K562 (cell line): ENCODE measurements around the gene RNF207. TPM values are rescaled to one million over a fixed set of nuclear protein-coding genes. Genes with fewer than 3 reads are reported as not detected.

Experiments
- ATF1 ChIP-seq, 2 experiments: fragments of 450-650 bp in 1 of 2; IDR thresholded peaks; 2 replicates each; pipeline ENCODE4 v1.6.1; 2016; ENCODE audit warnings: missing compliant biosample characterization in 1 of 2, missing genetic modification characterization in 1 of 2
- ELF4 ChIP-seq: fragments of 450-650 bp; formaldehyde crosslinking; IDR thresholded peaks from 2 replicates; pipeline ENCODE4 v1.4.0; 2022; ENCODE audit warnings: missing genetic modification characterization
- FOSL1 ChIP-seq: fragments of 200-800 bp; sonication (Bioruptor generic); conservative IDR thresholded peaks from 2 replicates; pipeline ENCODE4 v1.6.1; 2016; ENCODE audit warnings: missing genetic modification characterization, missing compliant biosample characterization
- LARP7 ChIP-seq: fragments of 450-650 bp; IDR thresholded peaks from 2 replicates; pipeline ENCODE4 v1.6.1; 2016
- NFYB ChIP-seq: IDR thresholded peaks from 2 replicates; pipeline ENCODE4 v1.6.1; 2011; ENCODE audit warnings: mild to moderate bottlenecking, moderate library complexity; ENCODE audit not compliant: insufficient read length; ENCODE audit errors: extremely low read depth
- SMAD1 ChIP-seq: fragments of 150-350 bp; IDR thresholded peaks from 2 replicates; pipeline ENCODE4 v1.6.1; 2014; ENCODE audit warnings: low read length, low read depth; ENCODE audit not compliant: partially characterized antibody
- TCF7 ChIP-seq: sonication (generic); IDR thresholded peaks from 2 replicates; pipeline ENCODE4 v1.6.1; 2016; ENCODE audit warnings: antibody characterized with exemption, borderline replicate concordance
- THAP12 ChIP-seq: fragments of 250-450 bp; sonication (Bioruptor Pico); IDR thresholded peaks from 2 replicates; pipeline ENCODE4 v1.9.0; 2021; ENCODE audit warnings: mild to moderate bottlenecking, inconsistent platforms
- ZNF780A ChIP-seq: fragments of 250-450 bp; sonication (Bioruptor Pico); IDR thresholded peaks from 2 replicates; pipeline ENCODE4 v1.5.0; 2021; ENCODE audit warnings: mild to moderate bottlenecking
- polyA plus RNA-seq, 8 experiments: library from polyadenylated mRNA; depleted of rRNA in 4 of 8; stranded (reverse) in 5 of 8; unstranded in 3 of 8; fragments of >200 nt; fragmentation: Nextera tagmentation in 2 of 8; fragmentation: Illumina TruSeq in 1 of 8; extraction: Ambion mirVana in 2 of 8; extraction: Trizol in 1 of 8; gene quantifications; 2 replicates each; pipeline versions ENCODE4 v1.2.1 to v1.2.3, GENCODE V29; 2011 to 2014; ENCODE audit warnings: inconsistent platforms in 1 of 8, missing spikeins in 1 of 8
- total RNA-seq, 7 experiments: library from RNA; depleted of rRNA in 6 of 7; stranded (reverse); fragments of >200 nt in 6 of 7; fragmentation: Illumina TruSeq in 2 of 7; extraction: Trizol in 2 of 7; gene quantifications; 2 replicates each; pipeline versions ENCODE4 v1.2.1 to v1.2.3, GENCODE V29; 2011 to 2021; ENCODE audit warnings: low replicate concordance in 1 of 7
- TF ChIP-seq, protein P1 (sequence below), 3 experiments: fragments of 200-800 bp in 1 of 3; fragments of 250-450 bp in 1 of 3; fragments of 450-650 bp in 1 of 3; sonication (Bioruptor Pico) in 1 of 3; sonication (Bioruptor generic) in 1 of 3; formaldehyde crosslinking in 1 of 3; IDR thresholded peaks; 2 replicates each; pipeline versions ENCODE4 v1.6.1 to v1.8.0; 2016 to 2022; ENCODE audit warnings: mild to moderate bottlenecking in 2 of 3, missing genetic modification characterization in 2 of 3, missing compliant biosample characterization in 1 of 3, moderate library complexity in 1 of 3
- TF ChIP-seq, protein P2 (sequence below): sonication (generic); formaldehyde crosslinking; IDR thresholded peaks from 2 replicates; pipeline ENCODE4 v1.8.1; 2023; ENCODE audit warnings: mild to moderate bottlenecking, missing genetic modification reagents
- TF ChIP-seq, protein P3 (sequence below): sonication (generic); formaldehyde crosslinking; IDR thresholded peaks from 2 replicates; pipeline ENCODE4 v1.8.1; 2023; ENCODE audit warnings: missing genetic modification reagents, mild to moderate bottlenecking, borderline replicate concordance

Gene RNF207
- total and polyA plus RNA-seq, 9 of the 15 experiments (the other 6 are each of a cell fraction or from before 2014, with no cell fraction given) = 2.7 to 30.6 (median 12.9) TPM

- TF ChIP-seq THAP12 (CRISPR knock-in tag) = peak; percentile 89; the same call in 1 of the 2 replicates
- TF ChIP-seq SMAD1 = peak; percentile 86
- TF ChIP-seq, protein P1, sequence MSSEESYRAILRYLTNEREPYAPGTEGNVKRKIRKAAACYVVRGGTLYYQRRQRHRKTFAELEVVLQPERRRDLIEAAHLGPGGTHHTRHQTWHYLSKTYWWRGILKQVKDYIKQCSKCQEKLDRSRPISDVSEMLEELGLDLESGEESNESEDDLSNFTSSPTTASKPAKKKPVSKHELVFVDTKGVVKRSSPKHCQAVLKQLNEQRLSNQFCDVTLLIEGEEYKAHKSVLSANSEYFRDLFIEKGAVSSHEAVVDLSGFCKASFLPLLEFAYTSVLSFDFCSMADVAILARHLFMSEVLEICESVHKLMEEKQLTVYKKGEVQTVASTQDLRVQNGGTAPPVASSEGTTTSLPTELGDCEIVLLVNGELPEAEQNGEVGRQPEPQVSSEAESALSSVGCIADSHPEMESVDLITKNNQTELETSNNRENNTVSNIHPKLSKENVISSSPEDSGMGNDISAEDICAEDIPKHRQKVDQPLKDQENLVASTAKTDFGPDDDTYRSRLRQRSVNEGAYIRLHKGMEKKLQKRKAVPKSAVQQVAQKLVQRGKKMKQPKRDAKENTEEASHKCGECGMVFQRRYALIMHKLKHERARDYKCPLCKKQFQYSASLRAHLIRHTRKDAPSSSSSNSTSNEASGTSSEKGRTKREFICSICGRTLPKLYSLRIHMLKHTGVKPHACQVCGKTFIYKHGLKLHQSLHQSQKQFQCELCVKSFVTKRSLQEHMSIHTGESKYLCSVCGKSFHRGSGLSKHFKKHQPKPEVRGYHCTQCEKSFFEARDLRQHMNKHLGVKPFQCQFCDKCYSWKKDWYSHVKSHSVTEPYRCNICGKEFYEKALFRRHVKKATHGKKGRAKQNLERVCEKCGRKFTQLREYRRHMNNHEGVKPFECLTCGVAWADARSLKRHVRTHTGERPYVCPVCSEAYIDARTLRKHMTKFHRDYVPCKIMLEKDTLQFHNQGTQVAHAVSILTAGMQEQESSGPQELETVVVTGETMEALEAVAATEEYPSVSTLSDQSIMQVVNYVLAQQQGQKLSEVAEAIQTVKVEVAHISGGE (CRISPR knock-in tag; IDR thresholded peaks at IDR 0.05) = peak in 2 of 3 experiments; percentile 38 to 77; a peak in 3 of 6 replicates
- TF ChIP-seq FOSL1 (tag) = peak; percentile 28; the same call in 1 of the 2 replicates
- no peak for TF ChIP-seq LARP7
- TF ChIP-seq TCF7 = peak; percentile 52; the same call in 1 of the 2 replicates
- TF ChIP-seq ATF1 (CRISPR knock-in tag; IDR thresholded peaks at IDR 0.05) = no peak
- TF ChIP-seq ATF1 (tag; IDR thresholded peaks at IDR 0.05) = peak; percentile 77
- no peak for TF ChIP-seq ZNF780A
- TF ChIP-seq, protein P2, sequence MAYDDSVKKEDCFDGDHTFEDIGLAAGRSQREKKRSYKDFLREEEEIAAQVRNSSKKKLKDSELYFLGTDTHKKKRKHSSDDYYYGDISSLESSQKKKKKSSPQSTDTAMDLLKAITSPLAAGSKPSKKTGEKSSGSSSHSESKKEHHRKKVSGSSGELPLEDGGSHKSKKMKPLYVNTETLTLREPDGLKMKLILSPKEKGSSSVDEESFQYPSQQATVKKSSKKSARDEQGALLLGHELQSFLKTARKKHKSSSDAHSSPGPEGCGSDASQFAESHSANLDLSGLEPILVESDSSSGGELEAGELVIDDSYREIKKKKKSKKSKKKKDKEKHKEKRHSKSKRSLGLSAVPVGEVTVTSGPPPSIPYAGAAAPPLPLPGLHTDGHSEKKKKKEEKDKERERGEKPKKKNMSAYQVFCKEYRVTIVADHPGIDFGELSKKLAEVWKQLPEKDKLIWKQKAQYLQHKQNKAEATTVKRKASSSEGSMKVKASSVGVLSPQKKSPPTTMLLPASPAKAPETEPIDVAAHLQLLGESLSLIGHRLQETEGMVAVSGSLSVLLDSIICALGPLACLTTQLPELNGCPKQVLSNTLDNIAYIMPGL (CRISPR knock-in tag) = peak; percentile 95; the same call in 1 of the 2 replicates
- peak; percentile 47; the same call in 1 of the 2 replicates for TF ChIP-seq ELF4
- TF ChIP-seq, protein P3, sequence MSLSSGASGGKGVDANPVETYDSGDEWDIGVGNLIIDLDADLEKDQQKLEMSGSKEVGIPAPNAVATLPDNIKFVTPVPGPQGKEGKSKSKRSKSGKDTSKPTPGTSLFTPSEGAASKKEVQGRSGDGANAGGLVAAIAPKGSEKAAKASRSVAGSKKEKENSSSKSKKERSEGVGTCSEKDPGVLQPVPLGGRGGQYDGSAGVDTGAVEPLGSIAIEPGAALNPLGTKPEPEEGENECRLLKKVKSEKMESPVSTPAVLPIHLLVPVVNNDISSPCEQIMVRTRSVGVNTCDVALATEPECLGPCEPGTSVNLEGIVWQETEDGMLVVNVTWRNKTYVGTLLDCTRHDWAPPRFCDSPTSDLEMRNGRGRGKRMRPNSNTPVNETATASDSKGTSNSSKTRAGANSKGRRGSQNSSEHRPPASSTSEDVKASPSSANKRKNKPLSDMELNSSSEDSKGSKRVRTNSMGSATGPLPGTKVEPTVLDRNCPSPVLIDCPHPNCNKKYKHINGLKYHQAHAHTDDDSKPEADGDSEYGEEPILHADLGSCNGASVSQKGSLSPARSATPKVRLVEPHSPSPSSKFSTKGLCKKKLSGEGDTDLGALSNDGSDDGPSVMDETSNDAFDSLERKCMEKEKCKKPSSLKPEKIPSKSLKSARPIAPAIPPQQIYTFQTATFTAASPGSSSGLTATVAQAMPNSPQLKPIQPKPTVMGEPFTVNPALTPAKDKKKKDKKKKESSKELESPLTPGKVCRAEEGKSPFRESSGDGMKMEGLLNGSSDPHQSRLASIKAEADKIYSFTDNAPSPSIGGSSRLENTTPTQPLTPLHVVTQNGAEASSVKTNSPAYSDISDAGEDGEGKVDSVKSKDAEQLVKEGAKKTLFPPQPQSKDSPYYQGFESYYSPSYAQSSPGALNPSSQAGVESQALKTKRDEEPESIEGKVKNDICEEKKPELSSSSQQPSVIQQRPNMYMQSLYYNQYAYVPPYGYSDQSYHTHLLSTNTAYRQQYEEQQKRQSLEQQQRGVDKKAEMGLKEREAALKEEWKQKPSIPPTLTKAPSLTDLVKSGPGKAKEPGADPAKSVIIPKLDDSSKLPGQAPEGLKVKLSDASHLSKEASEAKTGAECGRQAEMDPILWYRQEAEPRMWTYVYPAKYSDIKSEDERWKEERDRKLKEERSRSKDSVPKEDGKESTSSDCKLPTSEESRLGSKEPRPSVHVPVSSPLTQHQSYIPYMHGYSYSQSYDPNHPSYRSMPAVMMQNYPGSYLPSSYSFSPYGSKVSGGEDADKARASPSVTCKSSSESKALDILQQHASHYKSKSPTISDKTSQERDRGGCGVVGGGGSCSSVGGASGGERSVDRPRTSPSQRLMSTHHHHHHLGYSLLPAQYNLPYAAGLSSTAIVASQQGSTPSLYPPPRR (CRISPR knock-in tag) = peak; percentile 92; the same call in 1 of the 2 replicates
- no peak for TF ChIP-seq NFYB
These were observed 6.4 kb upstream of the RNF207 start, which contains the start of gene RPL22 (continued) for GRCh38 chr1:6199298-6200187.
